Endodermal cell (in vitro differentiated cells): ENCODE measurements around the gene ALDH1A3. TPM values are rescaled to one million over a fixed set of nuclear protein-coding genes. Genes with fewer than 3 reads are reported as not detected.

Experiments used
- DNase-seq: peaks from one replicate; pipeline ENCODE4 v3.0.0-alpha.2; 2017
- H3K27ac ChIP-seq: 2 replicates; pipeline ENCODE4 v1.5.1; 2013; ENCODE audit warnings: mild to moderate bottlenecking, low read depth, low read length, moderate library complexity
- H3K27me3 ChIP-seq: 2 replicates; pipeline ENCODE4 v1.6.1; 2013; ENCODE audit warnings: mild to moderate bottlenecking, low read length, moderate library complexity; ENCODE audit not compliant: insufficient read depth, control insufficient read depth, poor library complexity, severe bottlenecking
- H3K36me3 ChIP-seq: 2 replicates; pipeline ENCODE4 v1.7.0; 2013; ENCODE audit warnings: mild to moderate bottlenecking, low read length, moderate library complexity; ENCODE audit not compliant: control insufficient read depth, insufficient read depth
- H3K4me1 ChIP-seq: one replicate; pipeline ENCODE4 v1.7.0; 2013; ENCODE audit warnings: low read length; ENCODE audit not compliant: control insufficient read depth, insufficient read depth
- H3K4me3 ChIP-seq: 2 replicates; pipeline ENCODE4 v1.5.1; 2013; ENCODE audit warnings: mild to moderate bottlenecking, low read length, moderate library complexity
- H3K9ac ChIP-seq: 2 replicates; pipeline ENCODE4 v1.6.1; 2013; ENCODE audit warnings: mild to moderate bottlenecking, low read length, moderate library complexity; ENCODE audit not compliant: poor library complexity, severe bottlenecking; ENCODE audit errors: extremely low read depth
- H3K9me3 ChIP-seq: 2 replicates; pipeline ENCODE4 v1.6.1; 2013; ENCODE audit warnings: mild to moderate bottlenecking, low read length, moderate library complexity; ENCODE audit not compliant: control insufficient read depth
- H3K27ac Mint-ChIP-seq: 2 replicates; pipeline ENCODE4 v1.8.0; 2020; ENCODE audit warnings: mixed read lengths
- H3K27me3 Mint-ChIP-seq: 2 replicates; pipeline ENCODE4 v1.8.0; 2021; ENCODE audit warnings: mild to moderate bottlenecking, mixed read lengths; ENCODE audit not compliant: insufficient read depth
- H3K36me3 Mint-ChIP-seq: 2 replicates; pipeline ENCODE4 v1.8.0; 2020; ENCODE audit warnings: low read depth, mixed read lengths
- H3K4me1 Mint-ChIP-seq: 2 replicates; pipeline ENCODE4 v1.8.0; 2020; ENCODE audit warnings: mixed read lengths
- H3K4me3 Mint-ChIP-seq: 2 replicates; pipeline ENCODE4 v1.8.0; 2020; ENCODE audit warnings: mild to moderate bottlenecking, moderate library complexity, mixed read lengths
- H3K9me3 Mint-ChIP-seq: 2 replicates; pipeline ENCODE4 v1.8.0; 2020; ENCODE audit warnings: mild to moderate bottlenecking, mixed read lengths
- WGBS, 2 experiments: methylation state at CpG; one replicate each; pipeline versions ENCODE4 v1.1.5 to v1.1.7; 2013; ENCODE audit warnings: missing lambda C conversion rate in 2 of 2, mixed read lengths in 1 of 2; ENCODE audit not compliant: insufficient coverage in 1 of 2, insufficient read length in 1 of 2; 5-methylcytosine and 5-hydroxymethylcytosine counted together
- total RNA-seq, 2 donors: library from RNA; stranded (reverse); fragmentation: NEBNext Ultra II Directional in 1 of 2; extraction: Animal tissue kit (Norgen Biotek cat#: 25700) in 1 of 2; gene quantifications; 2 replicates in 1 of 2; 3 replicates in 1 of 2; pipeline ENCODE4 v1.2.1, GENCODE V29; 2021
- TF ChIP-seq, protein P1 (sequence below): fragments of 200-600 bp; sonication (generic); conservative IDR thresholded peaks from 2 replicates; pipeline ENCODE4 v1.5.0; 2021; ENCODE audit warnings: antibody characterized with exemption, mild to moderate bottlenecking

Gene ALDH1A3
- total RNA-seq, 2 donors from 2014 or later: 6.9 to 7.3 TPM

- Mint-ChIP-seq H3K27ac (no peak overlapping the region), H3K36me3 (no peaks in the 10 kb centered on the region), H3K9me3 (no peaks in the 10 kb centered on the region), H3K4me1 (no peaks in the 10 kb centered on the region), H3K4me3 (no peak overlapping the region), H3K27me3 (no peaks in the 10 kb centered on the region)
- TF ChIP-seq, protein P1, sequence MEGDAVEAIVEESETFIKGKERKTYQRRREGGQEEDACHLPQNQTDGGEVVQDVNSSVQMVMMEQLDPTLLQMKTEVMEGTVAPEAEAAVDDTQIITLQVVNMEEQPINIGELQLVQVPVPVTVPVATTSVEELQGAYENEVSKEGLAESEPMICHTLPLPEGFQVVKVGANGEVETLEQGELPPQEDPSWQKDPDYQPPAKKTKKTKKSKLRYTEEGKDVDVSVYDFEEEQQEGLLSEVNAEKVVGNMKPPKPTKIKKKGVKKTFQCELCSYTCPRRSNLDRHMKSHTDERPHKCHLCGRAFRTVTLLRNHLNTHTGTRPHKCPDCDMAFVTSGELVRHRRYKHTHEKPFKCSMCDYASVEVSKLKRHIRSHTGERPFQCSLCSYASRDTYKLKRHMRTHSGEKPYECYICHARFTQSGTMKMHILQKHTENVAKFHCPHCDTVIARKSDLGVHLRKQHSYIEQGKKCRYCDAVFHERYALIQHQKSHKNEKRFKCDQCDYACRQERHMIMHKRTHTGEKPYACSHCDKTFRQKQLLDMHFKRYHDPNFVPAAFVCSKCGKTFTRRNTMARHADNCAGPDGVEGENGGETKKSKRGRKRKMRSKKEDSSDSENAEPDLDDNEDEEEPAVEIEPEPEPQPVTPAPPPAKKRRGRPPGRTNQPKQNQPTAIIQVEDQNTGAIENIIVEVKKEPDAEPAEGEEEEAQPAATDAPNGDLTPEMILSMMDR: no peak
- Histone ChIP-seq H3K4me3 (no peak overlapping the region), H3K4me1 (no peaks in the 10 kb centered on the region), H3K36me3 (no peaks in the 10 kb centered on the region), H3K9me3 (peaks cover 4% of the 10 kb centered on the region), H3K27me3 (no peaks in the 10 kb centered on the region), H3K27ac (no peak overlapping the region), H3K9ac (no peak overlapping the region)
- WGBS, 2 experiments: 94 to 100% methylated on average over 1 to 2 of the region's 2 CpGs
- no peak for DNase-seq
Measured at GRCh38 chr15:100940767-100941379, 61.2 kb downstream of the ALDH1A3 start.

DNA sequence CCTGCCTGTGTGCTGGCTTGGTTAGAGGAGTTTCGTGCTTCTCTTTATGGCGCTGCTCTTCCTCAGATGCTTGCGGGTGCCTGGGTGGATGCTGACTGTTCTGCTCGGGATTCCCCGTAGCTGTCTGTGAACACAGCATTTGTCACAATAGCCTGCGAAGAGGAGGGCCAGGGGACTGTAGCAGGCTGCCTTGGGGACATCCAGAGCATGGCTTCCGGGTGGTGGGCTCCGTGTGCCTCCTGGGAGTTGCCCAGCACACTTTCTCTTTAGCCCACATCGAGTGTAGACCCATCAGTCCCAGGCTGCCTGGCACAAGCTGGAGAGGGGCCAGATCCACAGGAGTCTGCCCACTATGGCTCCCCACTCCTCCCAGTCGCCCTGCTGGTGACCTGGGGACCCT is 61.9 kb downstream of the ALDH1A3 start:
- H3K9me3 ChIP-seq: peaks cover 4% of the 10 kb centered on the region
- no peaks in the 10 kb centered on the region for H3K27me3 ChIP-seq
- no peaks in the 10 kb centered on the region for H3K36me3 Mint-ChIP-seq
- TF ChIP-seq, protein P1: no peak
- no peak overlapping the region for H3K4me3 Mint-ChIP-seq
- WGBS, 2 experiments: 88 to 92% methylated on average over 7 to 10 of the region's 10 CpGs
- DNase-seq: no peak
- H3K36me3 ChIP-seq: no peaks in the 10 kb centered on the region
- H3K9me3 Mint-ChIP-seq: no peaks in the 10 kb centered on the region
- H3K27ac ChIP-seq: no peak overlapping the region
- H3K9ac ChIP-seq: no peak overlapping the region
- no peak overlapping the region for H3K4me3 ChIP-seq
- H3K4me1 ChIP-seq: no peaks in the 10 kb centered on the region
- no peak overlapping the region for H3K27ac Mint-ChIP-seq
- H3K27me3 Mint-ChIP-seq: no peaks in the 10 kb centered on the region
- no peaks in the 10 kb centered on the region for H3K4me1 Mint-ChIP-seq

GRCh38 chr15:100942656-100943425 is 63.2 kb downstream of the ALDH1A3 start:
- WGBS, 2 experiments: 93 to 95% methylated on average over 9 to 10 of the region's 10 CpGs

More at GRCh38 chr15:100942656-100943425, 63.2 kb downstream of the ALDH1A3 start:
- H3K36me3 Mint-ChIP-seq: no peaks in the 10 kb centered on the region
- Histone ChIP-seq H3K4me1 (no peaks in the 10 kb centered on the region), H3K36me3 (no peaks in the 10 kb centered on the region), H3K27me3 (no peaks in the 10 kb centered on the region), H3K9ac (no peak overlapping the region), H3K9me3 (peaks cover 4% of the 10 kb centered on the region), H3K4me3 (no peak overlapping the region), H3K27ac (no peak overlapping the region)
- no peak overlapping the region for H3K4me3 Mint-ChIP-seq
- no peak overlapping the region for H3K27ac Mint-ChIP-seq
- no peak for DNase-seq
- TF ChIP-seq, protein P1: no peak
- H3K4me1 Mint-ChIP-seq: no peaks in the 10 kb centered on the region
- no peaks in the 10 kb centered on the region for H3K9me3 Mint-ChIP-seq
- no peaks in the 10 kb centered on the region for H3K27me3 Mint-ChIP-seq
